AG08396 (cell line): ENCODE data around the gene RYR3.
"Not testable (repeated sequence)": the region's sequence is repeated elsewhere in the genome, so short reads cannot be mapped to it uniquely, and the experiment has no call there.

Experiments
- DNase-seq: peaks from one replicate; pipeline ENCODE4 v3.0.0; 2012; ENCODE audit warnings: low spot score, mixed read lengths

RYR3 gene

GRCh38 chr15:33515121-33515520 lies 204.4 kb downstream of the RYR3 start:
- no peak for DNase-seq

- DNase-seq = no peak
Measured at GRCh38 chr15:33516563-33516962, 205.8 kb downstream of the RYR3 start.

- DNase-seq = no peak
Measured at GRCh38 chr15:33517944-33518343, 207.2 kb downstream of the RYR3 start.

GRCh38 chr15:33518421-33518820 lies 207.7 kb downstream of the RYR3 start:
- DNase-seq = no peak

- DNase-seq = no peak
Measured at GRCh38 chr15:33524274-33524673, 213.5 kb downstream of the RYR3 start.

- DNase-seq = no peak
Measured at GRCh38 chr15:33526532-33526931, 215.8 kb downstream of the RYR3 start.

GRCh38 chr15:33533197-33533596 lies 222.4 kb downstream of the RYR3 start:
- DNase-seq = no peak

- no peak for DNase-seq
Measured at GRCh38 chr15:33534642-33535041, 223.9 kb downstream of the RYR3 start.

GRCh38 chr15:33535135-33535534 lies 224.4 kb downstream of the RYR3 start:
- DNase-seq = no peak

GRCh38 chr15:33539825-33540573 lies 229.2 kb downstream of the RYR3 start:
- no peak for DNase-seq

- DNase-seq = no peak
Measured at GRCh38 chr15:33543957-33544356, 233.2 kb downstream of the RYR3 start.

- no peak for DNase-seq
Measured at GRCh38 chr15:33545866-33546265, 235.1 kb downstream of the RYR3 start.

- DNase-seq = peak; percentile 24
Measured at GRCh38 chr15:33547876-33548275, 237.1 kb downstream of the RYR3 start.

- DNase-seq = no peak
Measured at GRCh38 chr15:33551860-33552259, 241.1 kb downstream of the RYR3 start.

- no peak for DNase-seq
Measured at GRCh38 chr15:33553157-33553556, 242.4 kb downstream of the RYR3 start.

GRCh38 chr15:33559207-33559890 lies 248.6 kb downstream of the RYR3 start:
- no peak for DNase-seq

GRCh38 chr15:33561407-33561806 lies 250.6 kb downstream of the RYR3 start:
- no peak for DNase-seq

GRCh38 chr15:33561967-33562366 lies 251.2 kb downstream of the RYR3 start:
- no peak for DNase-seq

- peak; percentile 6 for DNase-seq
Measured at GRCh38 chr15:33565094-33565493, 254.3 kb downstream of the RYR3 start.

GRCh38 chr15:33567652-33568051 lies 256.9 kb downstream of the RYR3 start:
- DNase-seq = no peak

GRCh38 chr15:33569036-33569435 lies 258.3 kb downstream of the RYR3 start:
- no peak for DNase-seq

- not testable (repeated sequence) for DNase-seq
Measured at GRCh38 chr15:33577911-33578310, 267.1 kb downstream of the RYR3 start.

- no peak for DNase-seq
Measured at GRCh38 chr15:33580526-33580925, 269.8 kb downstream of the RYR3 start.

- no peak for DNase-seq
Measured at GRCh38 chr15:33581032-33581431, 270.3 kb downstream of the RYR3 start.
